ENCODE data around the gene EML5. TPM values are rescaled to one million over a fixed set of nuclear protein-coding genes. Genes with fewer than 3 reads are reported as not detected.
"Not testable (repeated sequence)": the region's sequence is repeated elsewhere in the genome, so short reads cannot be mapped to it uniquely, and the experiment has no call there.

Gene EML5
- total and polyA plus RNA-seq, 2 experiments from 2014 or later: 0.18 to 1.6 TPM

GRCh38 chr14:88821378-88821777 is 28.6 kb upstream of the EML5 start:
- H3K27me3 Mint-ChIP-seq (ENCODE audit: insufficient read depth, low read depth, poor library complexity): no peaks in the 10 kb centered on the region
- no peaks in the 10 kb centered on the region for H3K9me3 Mint-ChIP-seq
- ATAC-seq (no peak), DNase-seq (ENCODE audit: low spot score) (no peak)
- Histone ChIP-seq H3F3A (replicated peaks; ENCODE audit: low read depth) (no peaks in the 10 kb centered on the region), H3K27ac (ENCODE audit: low read depth) (no peak overlapping the region), H3K4me2 (no peak overlapping the region), H2AFZ (no peak overlapping the region), H3K27me3 (ENCODE audit: insufficient read depth) (no peaks in the 10 kb centered on the region), H4K20me1 (replicated peaks; ENCODE audit: insufficient read depth) (no peaks in the 10 kb centered on the region), H3K36me3 (ENCODE audit: insufficient read depth) (no peaks in the 10 kb centered on the region), H3K4me3 (no peak overlapping the region), H3K4me1 (ENCODE audit: insufficient read depth) (peaks cover 6% of the 10 kb centered on the region), H3K79me2 (replicated peaks; ENCODE audit: insufficient read depth) (0 out of 2 replicates have a peak, but pooled peaks cover 5% of the 10 kb centered on the region), H3K9me2 (ENCODE audit: insufficient read depth) (no peaks in the 10 kb centered on the region)
- H3K4me3 Mint-ChIP-seq: no peak overlapping the region
- H3K36me3 Mint-ChIP-seq (ENCODE audit: low read depth): no peaks in the 10 kb centered on the region
- peaks cover 8% of the 10 kb centered on the region for H3K4me1 Mint-ChIP-seq
- TF ChIP-seq NANOG (IDR thresholded peaks at IDR 0.05; ENCODE audit: borderline replicate concordance): no peak
- TF ChIP-seq, protein P1, sequence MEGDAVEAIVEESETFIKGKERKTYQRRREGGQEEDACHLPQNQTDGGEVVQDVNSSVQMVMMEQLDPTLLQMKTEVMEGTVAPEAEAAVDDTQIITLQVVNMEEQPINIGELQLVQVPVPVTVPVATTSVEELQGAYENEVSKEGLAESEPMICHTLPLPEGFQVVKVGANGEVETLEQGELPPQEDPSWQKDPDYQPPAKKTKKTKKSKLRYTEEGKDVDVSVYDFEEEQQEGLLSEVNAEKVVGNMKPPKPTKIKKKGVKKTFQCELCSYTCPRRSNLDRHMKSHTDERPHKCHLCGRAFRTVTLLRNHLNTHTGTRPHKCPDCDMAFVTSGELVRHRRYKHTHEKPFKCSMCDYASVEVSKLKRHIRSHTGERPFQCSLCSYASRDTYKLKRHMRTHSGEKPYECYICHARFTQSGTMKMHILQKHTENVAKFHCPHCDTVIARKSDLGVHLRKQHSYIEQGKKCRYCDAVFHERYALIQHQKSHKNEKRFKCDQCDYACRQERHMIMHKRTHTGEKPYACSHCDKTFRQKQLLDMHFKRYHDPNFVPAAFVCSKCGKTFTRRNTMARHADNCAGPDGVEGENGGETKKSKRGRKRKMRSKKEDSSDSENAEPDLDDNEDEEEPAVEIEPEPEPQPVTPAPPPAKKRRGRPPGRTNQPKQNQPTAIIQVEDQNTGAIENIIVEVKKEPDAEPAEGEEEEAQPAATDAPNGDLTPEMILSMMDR (conservative IDR thresholded peaks at IDR 0.05; ENCODE audit: low read depth in 2 of 2): no peak
- TF ChIP-seq STAT1 (IDR thresholded peaks at IDR 0.05; ENCODE audit: unreplicated experiment): no peak
- TF ChIP-seq ZNF114 (CRISPR knock-in tag; IDR thresholded peaks at IDR 0.05): no peak
- TF ChIP-seq, protein P2, sequence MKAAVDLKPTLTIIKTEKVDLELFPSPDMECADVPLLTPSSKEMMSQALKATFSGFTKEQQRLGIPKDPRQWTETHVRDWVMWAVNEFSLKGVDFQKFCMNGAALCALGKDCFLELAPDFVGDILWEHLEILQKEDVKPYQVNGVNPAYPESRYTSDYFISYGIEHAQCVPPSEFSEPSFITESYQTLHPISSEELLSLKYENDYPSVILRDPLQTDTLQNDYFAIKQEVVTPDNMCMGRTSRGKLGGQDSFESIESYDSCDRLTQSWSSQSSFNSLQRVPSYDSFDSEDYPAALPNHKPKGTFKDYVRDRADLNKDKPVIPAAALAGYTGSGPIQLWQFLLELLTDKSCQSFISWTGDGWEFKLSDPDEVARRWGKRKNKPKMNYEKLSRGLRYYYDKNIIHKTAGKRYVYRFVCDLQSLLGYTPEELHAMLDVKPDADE (IDR thresholded peaks at IDR 0.05): no peak
- TF ChIP-seq POLR2AphosphoS5 (IDR thresholded peaks at IDR 0.05; ENCODE audit: low read depth): no peak
- TF ChIP-seq, protein P3, sequence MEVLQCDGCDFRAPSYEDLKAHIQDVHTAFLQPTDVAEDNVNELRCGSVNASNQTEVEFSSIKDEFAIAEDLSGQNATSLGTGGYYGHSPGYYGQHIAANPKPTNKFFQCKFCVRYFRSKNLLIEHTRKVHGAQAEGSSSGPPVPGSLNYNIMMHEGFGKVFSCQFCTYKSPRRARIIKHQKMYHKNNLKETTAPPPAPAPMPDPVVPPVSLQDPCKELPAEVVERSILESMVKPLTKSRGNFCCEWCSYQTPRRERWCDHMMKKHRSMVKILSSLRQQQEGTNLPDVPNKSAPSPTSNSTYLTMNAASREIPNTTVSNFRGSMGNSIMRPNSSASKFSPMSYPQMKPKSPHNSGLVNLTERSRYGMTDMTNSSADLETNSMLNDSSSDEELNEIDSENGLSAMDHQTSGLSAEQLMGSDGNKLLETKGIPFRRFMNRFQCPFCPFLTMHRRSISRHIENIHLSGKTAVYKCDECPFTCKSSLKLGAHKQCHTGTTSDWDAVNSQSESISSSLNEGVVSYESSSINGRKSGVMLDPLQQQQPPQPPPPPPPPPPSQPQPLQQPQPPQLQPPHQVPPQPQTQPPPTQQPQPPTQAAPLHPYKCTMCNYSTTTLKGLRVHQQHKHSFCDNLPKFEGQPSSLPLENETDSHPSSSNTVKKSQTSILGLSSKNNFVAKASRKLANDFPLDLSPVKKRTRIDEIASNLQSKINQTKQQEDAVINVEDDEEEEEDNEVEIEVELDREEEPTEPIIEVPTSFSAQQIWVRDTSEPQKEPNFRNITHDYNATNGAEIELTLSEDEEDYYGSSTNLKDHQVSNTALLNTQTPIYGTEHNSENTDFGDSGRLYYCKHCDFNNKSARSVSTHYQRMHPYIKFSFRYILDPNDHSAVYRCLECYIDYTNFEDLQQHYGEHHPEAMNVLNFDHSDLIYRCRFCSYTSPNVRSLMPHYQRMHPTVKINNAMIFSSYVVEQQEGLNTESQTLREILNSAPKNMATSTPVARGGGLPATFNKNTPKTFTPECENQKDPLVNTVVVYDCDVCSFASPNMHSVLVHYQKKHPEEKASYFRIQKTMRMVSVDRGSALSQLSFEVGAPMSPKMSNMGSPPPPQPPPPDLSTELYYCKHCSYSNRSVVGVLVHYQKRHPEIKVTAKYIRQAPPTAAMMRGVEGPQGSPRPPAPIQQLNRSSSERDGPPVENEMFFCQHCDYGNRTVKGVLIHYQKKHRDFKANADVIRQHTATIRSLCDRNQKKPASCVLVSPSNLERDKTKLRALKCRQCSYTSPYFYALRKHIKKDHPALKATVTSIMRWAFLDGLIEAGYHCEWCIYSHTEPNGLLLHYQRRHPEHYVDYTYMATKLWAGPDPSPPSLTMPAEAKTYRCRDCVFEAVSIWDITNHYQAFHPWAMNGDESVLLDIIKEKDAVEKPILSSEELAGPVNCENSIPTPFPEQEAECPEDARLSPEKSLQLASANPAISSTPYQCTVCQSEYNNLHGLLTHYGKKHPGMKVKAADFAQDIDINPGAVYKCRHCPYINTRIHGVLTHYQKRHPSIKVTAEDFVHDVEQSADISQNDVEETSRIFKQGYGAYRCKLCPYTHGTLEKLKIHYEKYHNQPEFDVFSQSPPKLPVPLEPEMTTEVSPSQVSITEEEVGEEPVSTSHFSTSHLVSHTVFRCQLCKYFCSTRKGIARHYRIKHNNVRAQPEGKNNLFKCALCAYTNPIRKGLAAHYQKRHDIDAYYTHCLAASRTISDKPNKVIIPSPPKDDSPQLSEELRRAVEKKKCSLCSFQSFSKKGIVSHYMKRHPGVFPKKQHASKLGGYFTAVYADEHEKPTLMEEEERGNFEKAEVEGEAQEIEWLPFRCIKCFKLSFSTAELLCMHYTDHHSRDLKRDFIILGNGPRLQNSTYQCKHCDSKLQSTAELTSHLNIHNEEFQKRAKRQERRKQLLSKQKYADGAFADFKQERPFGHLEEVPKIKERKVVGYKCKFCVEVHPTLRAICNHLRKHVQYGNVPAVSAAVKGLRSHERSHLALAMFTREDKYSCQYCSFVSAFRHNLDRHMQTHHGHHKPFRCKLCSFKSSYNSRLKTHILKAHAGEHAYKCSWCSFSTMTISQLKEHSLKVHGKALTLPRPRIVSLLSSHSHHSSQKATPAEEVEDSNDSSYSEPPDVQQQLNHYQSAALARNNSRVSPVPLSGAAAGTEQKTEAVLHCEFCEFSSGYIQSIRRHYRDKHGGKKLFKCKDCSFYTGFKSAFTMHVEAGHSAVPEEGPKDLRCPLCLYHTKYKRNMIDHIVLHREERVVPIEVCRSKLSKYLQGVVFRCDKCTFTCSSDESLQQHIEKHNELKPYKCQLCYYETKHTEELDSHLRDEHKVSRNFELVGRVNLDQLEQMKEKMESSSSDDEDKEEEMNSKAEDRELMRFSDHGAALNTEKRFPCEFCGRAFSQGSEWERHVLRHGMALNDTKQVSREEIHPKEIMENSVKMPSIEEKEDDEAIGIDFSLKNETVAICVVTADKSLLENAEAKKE (CRISPR knock-in tag; IDR thresholded peaks at IDR 0.05): no peak
- H3K27ac Mint-ChIP-seq: no peak overlapping the region

- H3K27ac ChIP-seq (ENCODE audit: low read depth); H3K4me1 Mint-ChIP-seq; H3K36me3 ChIP-seq (ENCODE audit: insufficient read depth); H3K9me3 Mint-ChIP-seq; H3K27me3 Mint-ChIP-seq (ENCODE audit: insufficient read depth, low read depth, poor library complexity); H4K20me1 ChIP-seq (replicated peaks; ENCODE audit: insufficient read depth); H3K27me3 ChIP-seq (ENCODE audit: insufficient read depth); H3F3A ChIP-seq (replicated peaks; ENCODE audit: low read depth); H2AFZ ChIP-seq; H3K36me3 Mint-ChIP-seq (ENCODE audit: low read depth); H3K9me2 ChIP-seq (ENCODE audit: insufficient read depth); ATAC-seq; H3K79me2 ChIP-seq (replicated peaks; ENCODE audit: insufficient read depth); H3K4me2 ChIP-seq; H3K27ac Mint-ChIP-seq; H3K4me1 ChIP-seq (ENCODE audit: insufficient read depth); H3K4me3 ChIP-seq; DNase-seq (ENCODE audit: low spot score); H3K4me3 Mint-ChIP-seq: not testable (repeated sequence)
These were observed 26.9 kb upstream of the EML5 start for GRCh38 chr14:88819674-88820073.

Data from GM23338 (cell line).